ENCODE data around the gene ELAC2.

ELAC2 gene

DNA sequence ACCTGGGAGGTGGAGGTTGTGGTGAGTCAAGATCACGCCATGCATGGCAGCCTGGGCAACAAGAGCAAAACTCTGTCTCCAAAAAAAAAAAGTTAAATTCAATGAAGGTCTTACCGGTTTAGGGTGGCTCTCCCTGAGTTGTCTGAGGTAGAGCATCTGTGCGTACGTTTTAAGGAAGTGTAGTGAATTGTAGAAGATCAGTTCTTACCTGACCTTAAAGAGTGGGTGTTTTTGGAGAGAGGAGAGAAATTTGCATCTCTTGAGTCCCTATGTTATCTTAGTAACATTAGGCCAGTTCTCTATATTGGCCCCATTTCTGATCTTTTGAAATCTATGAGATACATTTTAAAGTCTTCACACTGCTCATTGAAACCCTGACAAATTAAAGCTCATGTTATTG lies 56.2 kb downstream of the ELAC2 start:
- H3K27ac ChIP-seq (ENCODE audit: low read depth, low read length), result no peak overlapping the region
- H3K56ac ChIP-seq (ENCODE audit: low read length), result no peak overlapping the region
- H2BK5ac ChIP-seq (ENCODE audit: low read length), result no peak overlapping the region
- H4K8ac ChIP-seq (ENCODE audit: low read depth, low read length), result no peak overlapping the region
- no peaks in the 10 kb centered on the region for H3K4me1 ChIP-seq (ENCODE audit: control insufficient read depth, low read depth, low read length)
- H3K79me2 ChIP-seq (ENCODE audit: control insufficient read depth, insufficient read depth, low read length), result no peaks in the 10 kb centered on the region
- H3K4me3 ChIP-seq (ENCODE audit: low read length), result no peak overlapping the region
- no peak overlapping the region for H2BK15ac ChIP-seq (replicated peaks; ENCODE audit: low read depth)
- no peak overlapping the region for H3K4ac ChIP-seq (ENCODE audit: low read depth, low read length)
- no peak for DNase-seq
- H2BK120ac ChIP-seq (ENCODE audit: low read depth, low read length), result no peak overlapping the region
- H3K27me3 ChIP-seq (ENCODE audit: insufficient read depth, low read length, poor library complexity), result no peaks in the 10 kb centered on the region
- H3K23ac ChIP-seq (ENCODE audit: low read length), result no peak overlapping the region
- H3K18ac ChIP-seq (ENCODE audit: low read length), result no peak overlapping the region
- H2AK5ac ChIP-seq (ENCODE audit: low read length), result no peak overlapping the region
- no peaks in the 10 kb centered on the region for H3K36me3 ChIP-seq (ENCODE audit: control insufficient read depth, insufficient read depth, low read length)
- no peaks in the 10 kb centered on the region for H3K79me1 ChIP-seq (ENCODE audit: low read length)
- no CpG with 5 or more reads among the region's 4 CpGs for WGBS (ENCODE audit: extremely low coverage, insufficient coverage, low lambda C conversion rate)
- H3K9ac ChIP-seq (ENCODE audit: low read length), result no peak overlapping the region
- no peak overlapping the region for H3K4me2 ChIP-seq (ENCODE audit: low read length)
- H4K5ac ChIP-seq (ENCODE audit: low read length), result no peak overlapping the region

DNA sequence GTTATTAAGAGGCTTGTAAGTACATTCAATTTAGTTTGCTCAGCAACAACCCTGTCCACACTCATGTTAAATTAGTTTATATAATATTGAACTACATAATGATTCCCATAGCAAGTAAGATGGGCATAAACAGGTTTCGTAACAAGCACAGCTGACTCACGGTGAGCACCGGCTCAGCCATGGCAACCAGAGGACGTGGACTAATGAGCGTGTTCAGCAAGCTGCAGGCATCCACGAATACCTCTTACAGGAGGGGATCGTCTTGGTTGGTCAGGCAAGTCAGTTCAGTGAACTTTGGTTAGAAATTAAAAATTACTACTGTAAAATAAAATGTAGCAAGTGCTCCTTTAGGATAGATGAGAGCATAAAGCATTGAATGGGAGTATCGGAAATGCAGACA lies 58.4 kb downstream of the ELAC2 start:
- no peaks in the 10 kb centered on the region for H3K79me2 ChIP-seq (ENCODE audit: control insufficient read depth, insufficient read depth, low read length)
- no peak overlapping the region for H3K4me3 ChIP-seq (ENCODE audit: low read length)
- WGBS (ENCODE audit: extremely low coverage, insufficient coverage, low lambda C conversion rate), result no CpG with 5 or more reads among the region's 8 CpGs
- H3K36me3 ChIP-seq (ENCODE audit: control insufficient read depth, insufficient read depth, low read length), result no peaks in the 10 kb centered on the region
- no peak overlapping the region for H4K5ac ChIP-seq (ENCODE audit: low read length)
- no peak overlapping the region for H4K8ac ChIP-seq (ENCODE audit: low read depth, low read length)
- no peak overlapping the region for H3K56ac ChIP-seq (ENCODE audit: low read length)
- H3K4me1 ChIP-seq (ENCODE audit: control insufficient read depth, low read depth, low read length), result no peaks in the 10 kb centered on the region
- no peak overlapping the region for H3K18ac ChIP-seq (ENCODE audit: low read length)
- no peak overlapping the region for H2AK5ac ChIP-seq (ENCODE audit: low read length)
- no peak overlapping the region for H3K9ac ChIP-seq (ENCODE audit: low read length)
- no peak for DNase-seq
- no peak overlapping the region for H3K23ac ChIP-seq (ENCODE audit: low read length)
- H2BK120ac ChIP-seq (ENCODE audit: low read depth, low read length), result no peak overlapping the region
- no peak overlapping the region for H3K4ac ChIP-seq (ENCODE audit: low read depth, low read length)
- H3K27me3 ChIP-seq (ENCODE audit: insufficient read depth, low read length, poor library complexity), result no peaks in the 10 kb centered on the region
- H3K4me2 ChIP-seq (ENCODE audit: low read length), result no peak overlapping the region
- no peak overlapping the region for H3K27ac ChIP-seq (ENCODE audit: low read depth, low read length)
- no peaks in the 10 kb centered on the region for H3K79me1 ChIP-seq (ENCODE audit: low read length)
- no peak overlapping the region for H2BK5ac ChIP-seq (ENCODE audit: low read length)
- H2BK15ac ChIP-seq (replicated peaks; ENCODE audit: low read depth), result no peak overlapping the region

DNA sequence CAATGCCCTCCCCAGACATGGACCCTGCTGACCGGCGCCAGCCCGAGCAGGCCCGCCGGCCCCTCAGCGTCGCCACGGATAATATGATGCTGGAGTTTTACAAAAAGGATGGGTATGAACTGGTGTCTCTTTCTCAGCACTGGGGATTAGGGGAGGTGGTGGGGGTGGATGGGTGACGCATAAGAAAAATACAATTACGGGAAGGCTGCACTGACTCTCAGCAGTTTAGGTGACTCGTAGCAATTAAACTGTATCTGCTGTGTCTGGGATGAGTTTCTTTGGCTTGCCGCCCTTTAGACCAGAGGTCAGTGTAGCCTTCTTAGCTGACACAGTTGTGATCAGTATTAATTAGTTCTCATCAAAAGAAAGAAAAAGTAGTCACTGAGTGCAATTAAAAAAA lies 59.0 kb downstream of the ELAC2 start:
- Histone ChIP-seq H2BK5ac (ENCODE audit: low read length) (no peak overlapping the region), H3K4me1 (ENCODE audit: control insufficient read depth, low read depth, low read length) (no peaks in the 10 kb centered on the region), H2AK5ac (ENCODE audit: low read length) (no peak overlapping the region), H2BK120ac (ENCODE audit: low read depth, low read length) (no peak overlapping the region), H4K8ac (ENCODE audit: low read depth, low read length) (no peak overlapping the region), H2BK15ac (replicated peaks; ENCODE audit: low read depth) (no peak overlapping the region), H3K23ac (ENCODE audit: low read length) (no peak overlapping the region), H3K4me3 (ENCODE audit: low read length) (no peak overlapping the region), H3K36me3 (ENCODE audit: control insufficient read depth, insufficient read depth, low read length) (no peaks in the 10 kb centered on the region), H3K4ac (ENCODE audit: low read depth, low read length) (no peak overlapping the region), H3K9ac (ENCODE audit: low read length) (no peak overlapping the region), H3K18ac (ENCODE audit: low read length) (no peak overlapping the region), H3K56ac (ENCODE audit: low read length) (no peak overlapping the region), H3K79me1 (ENCODE audit: low read length) (no peaks in the 10 kb centered on the region), H3K27ac (ENCODE audit: low read depth, low read length) (no peak overlapping the region), H4K5ac (ENCODE audit: low read length) (no peak overlapping the region), H3K27me3 (ENCODE audit: insufficient read depth, low read length, poor library complexity) (no peaks in the 10 kb centered on the region), H3K4me2 (ENCODE audit: low read length) (no peak overlapping the region), H3K79me2 (ENCODE audit: control insufficient read depth, insufficient read depth, low read length) (no peaks in the 10 kb centered on the region)
- DNase-seq, result no peak
- WGBS (ENCODE audit: extremely low coverage, insufficient coverage, low lambda C conversion rate), result no CpG with 5 or more reads among the region's 12 CpGs

DNA sequence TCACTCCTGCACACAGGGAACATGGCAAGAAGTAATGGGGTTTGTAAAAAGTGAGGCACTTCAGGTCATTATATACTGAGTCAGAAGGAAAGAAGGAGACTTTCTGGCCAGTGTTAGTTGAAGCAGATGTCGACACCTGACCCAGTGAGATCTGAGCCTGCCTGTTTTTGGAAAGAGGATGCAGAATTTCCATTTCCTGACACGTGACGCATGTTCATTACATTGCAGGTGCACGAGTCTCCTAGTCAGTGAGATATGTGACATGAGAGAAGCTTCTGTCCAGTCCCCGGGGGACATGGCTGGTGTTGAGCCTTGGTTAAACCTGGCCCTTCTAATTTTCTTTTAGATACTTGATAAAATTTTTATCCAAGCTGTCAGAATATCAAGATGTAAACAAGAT lies 62.3 kb downstream of the ELAC2 start:
- Histone ChIP-seq H3K9ac (ENCODE audit: low read length) (no peak overlapping the region), H4K8ac (ENCODE audit: low read depth, low read length) (no peak overlapping the region), H3K4me2 (ENCODE audit: low read length) (no peak overlapping the region), H4K5ac (ENCODE audit: low read length) (no peak overlapping the region), H3K79me1 (ENCODE audit: low read length) (no peaks in the 10 kb centered on the region), H3K4me1 (ENCODE audit: control insufficient read depth, low read depth, low read length) (no peaks in the 10 kb centered on the region), H3K36me3 (ENCODE audit: control insufficient read depth, insufficient read depth, low read length) (peaks cover 2% of the 10 kb centered on the region), H2BK15ac (replicated peaks; ENCODE audit: low read depth) (no peak overlapping the region), H2BK120ac (ENCODE audit: low read depth, low read length) (no peak overlapping the region), H3K4me3 (ENCODE audit: low read length) (no peak overlapping the region), H3K4ac (ENCODE audit: low read depth, low read length) (no peak overlapping the region), H3K18ac (ENCODE audit: low read length) (no peak overlapping the region), H2BK5ac (ENCODE audit: low read length) (no peak overlapping the region), H3K27me3 (ENCODE audit: insufficient read depth, low read length, poor library complexity) (no peaks in the 10 kb centered on the region), H2AK5ac (ENCODE audit: low read length) (no peak overlapping the region), H3K79me2 (ENCODE audit: control insufficient read depth, insufficient read depth, low read length) (no peaks in the 10 kb centered on the region), H3K27ac (ENCODE audit: low read depth, low read length) (no peak overlapping the region), H3K23ac (ENCODE audit: low read length) (no peak overlapping the region), H3K56ac (ENCODE audit: low read length) (no peak overlapping the region)
- no peak for DNase-seq
- WGBS (ENCODE audit: extremely low coverage, insufficient coverage, low lambda C conversion rate), result no CpG with 5 or more reads among the region's 5 CpGs

DNA sequence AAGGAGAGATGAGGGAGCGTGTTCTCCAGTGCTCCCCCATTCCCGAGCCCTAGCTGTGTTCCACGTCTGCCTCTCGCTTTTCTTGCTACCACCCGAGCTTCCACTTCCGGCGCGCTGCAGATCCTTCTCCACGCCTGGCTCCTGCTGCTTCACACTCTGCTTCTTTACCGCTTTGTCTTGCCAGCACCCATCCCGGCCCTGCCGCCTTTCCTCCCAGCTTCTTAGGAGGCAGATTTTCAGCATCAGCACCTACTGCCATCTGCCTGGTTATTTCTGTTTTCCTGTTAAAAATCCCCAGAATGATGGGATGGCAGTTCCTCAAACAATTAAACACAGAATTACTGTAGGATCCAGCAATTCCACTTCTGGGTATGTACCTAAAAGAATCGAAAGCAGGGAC lies 64.7 kb downstream of the ELAC2 start:
- H3K4me3 ChIP-seq (ENCODE audit: low read length), result no peak overlapping the region
- H3K4ac ChIP-seq (ENCODE audit: low read depth, low read length), result no peak overlapping the region
- H3K27me3 ChIP-seq (ENCODE audit: insufficient read depth, low read length, poor library complexity), result no peaks in the 10 kb centered on the region
- H2BK120ac ChIP-seq (ENCODE audit: low read depth, low read length), result no peak overlapping the region
- no peaks in the 10 kb centered on the region for H3K79me1 ChIP-seq (ENCODE audit: low read length)
- H4K5ac ChIP-seq (ENCODE audit: low read length), result no peak overlapping the region
- H3K27ac ChIP-seq (ENCODE audit: low read depth, low read length), result no peak overlapping the region
- H2BK15ac ChIP-seq (replicated peaks; ENCODE audit: low read depth), result no peak overlapping the region
- no peak overlapping the region for H2BK5ac ChIP-seq (ENCODE audit: low read length)
- no peaks in the 10 kb centered on the region for H3K79me2 ChIP-seq (ENCODE audit: control insufficient read depth, insufficient read depth, low read length)
- H3K36me3 ChIP-seq (ENCODE audit: control insufficient read depth, insufficient read depth, low read length), result peaks cover 2% of the 10 kb centered on the region
- no peak overlapping the region for H2AK5ac ChIP-seq (ENCODE audit: low read length)
- no peak overlapping the region for H3K9ac ChIP-seq (ENCODE audit: low read length)
- no peaks in the 10 kb centered on the region for H3K4me1 ChIP-seq (ENCODE audit: control insufficient read depth, low read depth, low read length)
- H3K56ac ChIP-seq (ENCODE audit: low read length), result no peak overlapping the region
- WGBS (ENCODE audit: extremely low coverage, insufficient coverage, low lambda C conversion rate), result no CpG with 5 or more reads among the region's 13 CpGs
- no peak overlapping the region for H3K4me2 ChIP-seq (ENCODE audit: low read length)
- no peak for DNase-seq
- H4K8ac ChIP-seq (ENCODE audit: low read depth, low read length), result no peak overlapping the region
- H3K23ac ChIP-seq (ENCODE audit: low read length), result no peak overlapping the region
- no peak overlapping the region for H3K18ac ChIP-seq (ENCODE audit: low read length)

DNA sequence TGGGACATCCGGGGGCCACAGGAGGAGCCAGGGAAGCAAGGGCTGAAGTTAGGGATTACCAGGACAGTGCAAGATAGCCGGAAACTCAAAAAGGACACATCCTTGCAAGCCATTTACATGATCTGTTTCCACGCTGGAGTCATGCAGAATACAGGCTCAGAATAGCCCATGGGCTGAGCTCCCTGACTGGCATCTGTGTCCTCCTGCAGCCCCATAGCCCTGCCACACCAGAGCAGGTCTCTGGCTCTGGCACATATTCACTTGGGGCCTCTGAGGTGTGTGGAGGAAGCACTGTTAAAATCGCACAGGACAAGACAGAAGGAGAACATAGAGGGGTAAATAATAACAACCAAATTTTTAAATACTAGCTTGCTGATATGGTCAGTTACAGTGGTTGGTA lies 65.8 kb downstream of the ELAC2 start:
- DNase-seq, result no peak
- Histone ChIP-seq H3K27me3 (ENCODE audit: insufficient read depth, low read length, poor library complexity) (no peaks in the 10 kb centered on the region), H4K8ac (ENCODE audit: low read depth, low read length) (no peak overlapping the region), H3K56ac (ENCODE audit: low read length) (no peak overlapping the region), H4K5ac (ENCODE audit: low read length) (no peak overlapping the region), H2BK15ac (replicated peaks; ENCODE audit: low read depth) (no peak overlapping the region), H3K27ac (ENCODE audit: low read depth, low read length) (no peak overlapping the region), H3K23ac (ENCODE audit: low read length) (no peak overlapping the region), H2BK120ac (ENCODE audit: low read depth, low read length) (no peak overlapping the region), H3K4me2 (ENCODE audit: low read length) (no peak overlapping the region), H3K4ac (ENCODE audit: low read depth, low read length) (no peak overlapping the region), H3K18ac (ENCODE audit: low read length) (no peak overlapping the region), H3K79me1 (ENCODE audit: low read length) (no peaks in the 10 kb centered on the region), H3K4me3 (ENCODE audit: low read length) (no peak overlapping the region), H2AK5ac (ENCODE audit: low read length) (no peak overlapping the region), H3K9ac (ENCODE audit: low read length) (no peak overlapping the region), H2BK5ac (ENCODE audit: low read length) (no peak overlapping the region), H3K79me2 (ENCODE audit: control insufficient read depth, insufficient read depth, low read length) (no peaks in the 10 kb centered on the region), H3K4me1 (ENCODE audit: control insufficient read depth, low read depth, low read length) (no peaks in the 10 kb centered on the region), H3K36me3 (ENCODE audit: control insufficient read depth, insufficient read depth, low read length) (peaks cover 2% of the 10 kb centered on the region)
- no CpG with 5 or more reads among the region's 4 CpGs for WGBS (ENCODE audit: extremely low coverage, insufficient coverage, low lambda C conversion rate)

All from mesendoderm (in vitro differentiated cells).